Sigmoid colon (tissue), 4 donors: ENCODE data around the gene B2M.
"Not testable (repeated sequence)": the region's sequence is repeated elsewhere in the genome, so short reads cannot be mapped to it uniquely, and the experiment has no call there.

Experiments used
- CTCF ChIP-seq, 4 experiments: fragments of 450-650 bp in 3 of 4; fragments of 200-600 bp in 1 of 4; IDR thresholded peaks; one replicate each; pipeline ENCODE4 v1.5.1; 2016 to 2019; ENCODE audit warnings: antibody characterized with exemption in 4 of 4, mild to moderate bottlenecking in 3 of 4, moderate library complexity in 2 of 4
- EP300 ChIP-seq, 4 donors: sonication (generic); formaldehyde crosslinking; IDR thresholded peaks; one replicate each; pipeline ENCODE4 v1.6.1; 2017; ENCODE audit warnings: antibody characterized with exemption in 4 of 4
- POLR2A ChIP-seq, 2 donors: fragments of 450-650 bp; IDR thresholded peaks; one replicate each; pipeline ENCODE4 v1.6.1; 2016; ENCODE audit warnings: antibody characterized with exemption in 2 of 2, mild to moderate bottlenecking in 2 of 2, moderate library complexity in 2 of 2

GRCh38 chr15:44689318-44689717 lies 22.0 kb upstream of the B2M start:
- TF ChIP-seq CTCF, POLR2A, EP300 (IDR thresholded peaks at IDR 0.05): not testable (repeated sequence)
